Tibial nerve (tissue), 3 donors: ENCODE measurements around the gene PLCL2.
"Not testable (repeated sequence)": the region's sequence is repeated elsewhere in the genome, so short reads cannot be mapped to it uniquely, and the experiment has no call there.

Experiments used
- CTCF ChIP-seq, 5 experiments: fragments of 200-600 bp in 3 of 5; fragments of 450-650 bp in 2 of 5; sonication (generic) in 3 of 5; IDR thresholded peaks; one replicate each; pipeline ENCODE4 v1.5.1; 2016 to 2019; ENCODE audit warnings: antibody characterized with exemption in 5 of 5, mild to moderate bottlenecking in 3 of 5, moderate library complexity in 2 of 5
- POLR2A ChIP-seq, 2 donors: fragments of 450-650 bp; IDR thresholded peaks; one replicate each; pipeline ENCODE4 v1.6.1; 2017; ENCODE audit warnings: antibody characterized with exemption in 2 of 2, mild to moderate bottlenecking in 2 of 2, moderate library complexity in 2 of 2

- not testable (repeated sequence) for TF ChIP-seq CTCF, POLR2A (IDR thresholded peaks at IDR 0.05)
Measured at GRCh38 chr3:16979769-16980515, 95.2 kb downstream of the PLCL2 start.
